Right atrium auricular region (tissue), 2 donors: ENCODE results near the gene RTN4. TPM values are rescaled to one million over a fixed set of nuclear protein-coding genes. Genes with fewer than 3 reads are reported as not detected.

ENCODE experiments used
- DNase-seq: peaks from one replicate; pipeline ENCODE4 v3.0.0-alpha.2; 2019; ENCODE audit warnings: low spot score
- H3K27ac ChIP-seq, 2 donors: fragments of 200-600 bp; sonication (generic); 1 replicate in 1 of 2; 2 replicates in 1 of 2; pipeline ENCODE4 v1.5.1; 2016 to 2019
- H3K27me3 ChIP-seq, 2 donors: fragments of 200-600 bp; sonication (generic); one replicate each; pipeline versions ENCODE4 v1.5.1 to v1.6.0; 2017 to 2019
- H3K36me3 ChIP-seq: fragments of 200-600 bp; sonication (generic); one replicate; pipeline ENCODE4 v1.5.1; 2016
- H3K4me1 ChIP-seq, 2 donors: fragments of 200-600 bp; sonication (generic); one replicate each; pipeline versions ENCODE4 v1.5.1 to v1.6.0; 2017 to 2019
- H3K4me3 ChIP-seq, 2 donors: fragments of 200-600 bp; sonication (generic); 1 replicate in 1 of 2; 2 replicates in 1 of 2; pipeline ENCODE4 v1.5.1; 2017 to 2019; ENCODE audit warnings: mild to moderate bottlenecking in 1 of 2, moderate library complexity in 1 of 2
- H3K9me3 ChIP-seq, 2 donors: fragments of 200-600 bp; sonication (generic); one replicate each; pipeline ENCODE4 v1.5.1; 2019
- CTCF ChIP-seq, 2 donors: fragments of 200-600 bp; sonication (generic); IDR thresholded peaks; one replicate each; pipeline ENCODE4 v1.5.1; 2019; ENCODE audit warnings: antibody characterized with exemption in 2 of 2
- total RNA-seq, 2 donors: library from RNA; depleted of rRNA; stranded (reverse); fragments of >200 nt; gene quantifications; one replicate each; pipeline ENCODE4 v1.1.0, GENCODE V29; 2016

The RTN4 gene
- total RNA-seq, 2 donors from 2014 or later: 152 to 203 TPM

GRCh38 chr2:54944724-54945326 is 105.4 kb downstream of the RTN4 start:
- TF ChIP-seq CTCF (IDR thresholded peaks at IDR 0.05): no peak
- Histone ChIP-seq H3K4me3 (no peak overlapping the region), H3K27me3 (no peaks in the 10 kb centered on the region), H3K27ac (peak overlapping the region in 1 of 2 donors; percentile 41), H3K36me3 (no peaks in the 10 kb centered on the region), H3K9me3 (no peaks in the 10 kb centered on the region), H3K4me1 (peaks cover 0 to 9% of the 10 kb centered on the region in 2 donors)
- no peak for DNase-seq

DNA sequence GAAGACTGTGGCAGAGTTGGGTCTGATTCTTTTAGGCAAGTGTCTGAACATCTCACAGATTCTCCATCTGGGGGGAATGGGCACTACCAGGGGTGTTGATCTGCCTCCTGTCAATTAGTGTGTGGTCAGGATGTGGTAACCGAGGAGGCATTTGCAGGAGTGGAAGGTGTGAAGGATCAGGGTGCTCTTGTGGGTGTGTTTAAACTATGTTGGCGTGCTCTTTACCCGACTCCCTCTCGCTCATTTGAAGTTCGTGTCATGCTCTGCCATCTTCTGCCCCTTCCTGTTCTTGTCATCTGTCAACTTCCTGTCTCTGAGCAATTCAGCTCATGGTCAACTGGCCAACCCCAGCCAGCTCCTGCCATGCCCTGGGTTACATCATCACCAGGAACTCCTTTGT is 107.9 kb downstream of the RTN4 start:
- Histone ChIP-seq H3K4me1 (peaks cover 0 to 9% of the 10 kb centered on the region in 2 donors), H3K36me3 (no peaks in the 10 kb centered on the region), H3K27me3 (no peaks in the 10 kb centered on the region), H3K27ac (no peak overlapping the region), H3K9me3 (peaks cover 0 to 18% of the 10 kb centered on the region in 2 donors), H3K4me3 (no peak overlapping the region)
- TF ChIP-seq CTCF (IDR thresholded peaks at IDR 0.05): no peak
- DNase-seq: no peak

GRCh38 chr2:54941248-54941984 is 108.8 kb downstream of the RTN4 start:
- no peak for TF ChIP-seq CTCF (IDR thresholded peaks at IDR 0.05)
- peaks cover 0 to 9% of the 10 kb centered on the region in 2 donors for H3K4me1 ChIP-seq
- H3K36me3 ChIP-seq: no peaks in the 10 kb centered on the region
- H3K9me3 ChIP-seq: peaks cover 0 to 25% of the 10 kb centered on the region in 2 donors
- no peak for DNase-seq
- H3K4me3 ChIP-seq: no peak overlapping the region
- no peaks in the 10 kb centered on the region for H3K27me3 ChIP-seq
- H3K27ac ChIP-seq: no peak overlapping the region

GRCh38 chr2:54940723-54941122 is 109.5 kb downstream of the RTN4 start:
- peaks cover 0 to 5% of the 10 kb centered on the region in 2 donors for H3K4me1 ChIP-seq
- no peak for TF ChIP-seq CTCF (IDR thresholded peaks at IDR 0.05)
- H3K9me3 ChIP-seq: peaks cover 0 to 25% of the 10 kb centered on the region in 2 donors
- H3K36me3 ChIP-seq: no peaks in the 10 kb centered on the region
- no peaks in the 10 kb centered on the region for H3K27me3 ChIP-seq
- no peak overlapping the region for H3K4me3 ChIP-seq
- no peak for DNase-seq
- H3K27ac ChIP-seq: no peak overlapping the region

- no peaks in the 10 kb centered on the region for H3K27me3 ChIP-seq
- H3K9me3 ChIP-seq: peaks cover 0 to 25% of the 10 kb centered on the region in 2 donors
- no peak overlapping the region for H3K4me3 ChIP-seq
- TF ChIP-seq CTCF (IDR thresholded peaks at IDR 0.05): no peak
- no peaks in the 10 kb centered on the region for H3K36me3 ChIP-seq
- no peak for DNase-seq
- no peaks in the 10 kb centered on the region for H3K4me1 ChIP-seq
- H3K27ac ChIP-seq: no peak overlapping the region
Observed at GRCh38 chr2:54939446-54940118, 110.7 kb downstream of the RTN4 start.
